TTC549 (cell line): ENCODE results near the gene CIB4.

Experiments
- FAIRE-seq: peaks from 2 replicates; lab custom pipeline; 2012; peaks lifted over from hg19 to GRCh38; lab: Jason Lieb, UNC

Gene CIB4

DNA sequence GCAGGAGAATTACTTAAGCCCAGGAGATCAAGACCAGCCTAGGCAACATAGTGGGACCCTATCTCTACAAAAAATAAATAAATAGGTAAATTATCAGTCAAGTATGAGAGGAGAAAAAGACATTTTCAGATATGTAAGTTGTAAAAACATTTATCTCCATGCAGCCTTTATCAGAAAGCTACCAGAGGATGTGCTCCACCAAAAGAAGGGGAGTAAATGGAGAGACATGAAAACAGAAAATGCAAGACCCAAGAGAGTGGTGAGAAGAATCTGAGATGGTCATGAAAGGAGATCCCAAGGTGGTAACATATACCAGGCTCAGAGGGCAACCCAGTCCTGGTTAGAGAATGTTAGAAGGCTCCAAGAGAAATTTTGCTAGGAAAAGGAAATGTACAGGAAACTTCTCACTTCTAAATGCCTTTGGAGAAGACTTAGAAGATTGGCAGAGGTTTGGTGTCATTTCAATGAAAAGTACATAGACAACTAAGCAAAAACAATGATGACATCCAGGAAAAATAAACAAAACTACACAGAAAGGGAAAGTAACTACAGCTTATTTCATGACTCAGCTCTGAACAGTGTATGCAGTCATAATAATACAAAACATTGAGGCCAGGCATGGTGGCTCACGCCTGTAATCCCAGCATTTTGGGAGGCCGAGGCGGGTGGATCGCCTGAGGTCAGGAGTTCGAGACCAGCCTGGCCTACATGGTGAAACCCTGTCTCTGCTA, 19.5 kb downstream of the CIB4 start:
- no peak for FAIRE-seq

DNA sequence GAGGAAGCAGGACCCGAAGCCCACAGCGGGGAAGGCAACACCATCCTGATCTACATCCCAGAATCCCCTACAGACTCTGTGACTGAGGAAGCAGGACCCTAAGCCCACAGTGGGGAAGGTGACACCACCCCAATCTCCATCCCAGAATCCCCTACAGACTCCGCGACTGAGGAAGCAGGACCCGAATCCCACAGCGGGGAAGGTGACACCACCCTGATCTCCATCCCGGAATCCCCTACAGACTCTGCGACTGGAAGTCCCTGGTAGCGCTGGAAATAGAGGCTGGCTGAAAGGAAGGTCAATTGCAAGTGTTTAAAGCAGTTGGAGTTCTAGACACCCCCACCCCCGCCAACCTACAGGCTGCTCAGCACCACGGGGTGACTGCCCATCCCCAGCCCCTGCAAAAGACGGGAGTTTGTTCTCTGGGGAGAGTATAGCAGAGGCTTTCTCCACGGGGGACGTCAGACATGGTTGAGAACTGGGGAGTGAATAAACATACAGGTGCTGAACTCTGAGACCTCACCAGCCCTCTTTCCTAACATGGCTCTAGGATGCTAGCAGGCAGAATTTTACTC, 21.0 kb downstream of the CIB4 start:
- no peak for FAIRE-seq

DNA sequence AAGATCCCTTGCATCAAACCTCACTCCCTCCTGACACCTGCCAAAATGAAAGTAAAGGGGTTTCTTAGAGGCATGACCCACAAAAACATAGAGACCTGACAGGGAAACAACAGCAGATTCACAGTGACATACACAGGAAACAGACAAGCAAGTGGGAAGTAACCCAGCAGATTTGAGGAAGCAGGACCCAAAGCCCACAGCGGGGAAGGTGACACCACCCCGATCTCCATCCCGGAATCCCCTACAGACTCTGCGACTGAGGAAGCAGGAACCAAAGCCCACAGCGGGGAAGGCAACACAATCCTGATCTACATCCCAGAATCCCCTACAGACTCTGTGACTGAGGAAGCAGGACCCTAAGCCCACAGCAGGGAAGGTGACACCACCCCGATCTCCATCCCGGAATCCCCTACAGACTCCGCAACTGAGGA, 21.6 kb downstream of the CIB4 start:
- FAIRE-seq, result no peak

DNA sequence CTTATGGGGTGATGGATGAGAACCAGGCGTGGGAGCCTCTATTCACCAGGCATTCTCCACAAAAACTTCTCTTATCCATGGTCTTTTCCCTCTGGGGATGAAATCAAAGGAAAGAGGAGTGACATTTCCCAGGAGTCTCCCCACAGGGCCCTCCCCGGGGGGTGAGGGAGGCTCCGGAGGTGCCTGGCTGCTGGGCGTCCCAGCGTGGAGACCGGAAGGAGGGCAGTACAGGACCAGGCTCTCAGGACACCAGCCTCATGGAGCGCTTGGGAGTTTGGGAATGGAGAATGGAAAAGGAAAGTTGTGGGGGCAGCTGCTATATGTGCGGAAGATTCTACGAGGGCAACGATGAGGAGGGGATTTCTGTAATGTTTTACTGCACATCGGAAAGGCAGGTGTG, 22.1 kb downstream of the CIB4 start:
- FAIRE-seq, result no peak

DNA sequence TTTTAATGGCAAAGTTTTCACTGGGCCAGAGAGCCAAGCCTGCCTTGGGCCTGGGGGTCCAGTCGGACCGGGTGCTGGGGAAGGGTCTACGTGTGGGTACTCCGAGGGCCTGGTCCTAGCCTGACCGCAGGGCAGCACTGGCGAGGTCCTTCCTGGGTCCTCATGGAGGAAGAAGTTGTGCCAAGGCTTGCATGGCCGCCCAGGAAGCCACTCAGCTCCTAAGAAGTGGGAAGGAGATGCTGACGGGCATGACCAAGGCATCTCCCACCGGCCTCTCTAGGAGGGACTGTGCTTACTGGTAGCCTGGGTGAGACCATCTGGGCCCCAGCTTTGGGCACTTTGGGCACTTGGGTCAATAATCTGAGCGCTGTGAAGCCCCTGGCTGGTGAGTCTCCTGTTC, 22.6 kb downstream of the CIB4 start:
- no peak for FAIRE-seq

DNA sequence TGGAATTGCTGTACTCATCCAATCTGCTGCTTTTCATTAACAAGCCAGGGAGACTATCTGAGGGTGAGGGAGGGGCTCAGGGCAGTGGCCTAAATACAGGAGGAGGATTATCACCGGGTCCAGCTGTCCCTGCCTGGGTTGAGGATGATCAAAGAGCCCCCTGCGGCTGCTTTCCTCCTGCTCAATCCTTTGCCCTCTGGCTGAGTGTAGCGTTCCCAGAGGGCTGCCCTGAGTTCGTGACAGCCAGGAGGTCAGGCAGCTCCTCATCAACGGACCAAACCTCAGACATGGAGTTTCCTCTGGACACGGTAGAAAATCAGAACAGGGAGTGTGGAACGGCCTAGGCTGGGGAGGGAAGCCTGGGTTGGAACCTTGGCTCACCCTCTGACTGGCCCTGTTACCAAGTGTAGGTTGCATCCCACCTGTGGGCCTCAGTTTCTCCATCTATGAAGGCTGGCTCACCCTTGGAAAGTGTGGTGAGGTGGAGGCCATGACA, 23.5 kb downstream of the CIB4 start:
- no peak for FAIRE-seq

DNA sequence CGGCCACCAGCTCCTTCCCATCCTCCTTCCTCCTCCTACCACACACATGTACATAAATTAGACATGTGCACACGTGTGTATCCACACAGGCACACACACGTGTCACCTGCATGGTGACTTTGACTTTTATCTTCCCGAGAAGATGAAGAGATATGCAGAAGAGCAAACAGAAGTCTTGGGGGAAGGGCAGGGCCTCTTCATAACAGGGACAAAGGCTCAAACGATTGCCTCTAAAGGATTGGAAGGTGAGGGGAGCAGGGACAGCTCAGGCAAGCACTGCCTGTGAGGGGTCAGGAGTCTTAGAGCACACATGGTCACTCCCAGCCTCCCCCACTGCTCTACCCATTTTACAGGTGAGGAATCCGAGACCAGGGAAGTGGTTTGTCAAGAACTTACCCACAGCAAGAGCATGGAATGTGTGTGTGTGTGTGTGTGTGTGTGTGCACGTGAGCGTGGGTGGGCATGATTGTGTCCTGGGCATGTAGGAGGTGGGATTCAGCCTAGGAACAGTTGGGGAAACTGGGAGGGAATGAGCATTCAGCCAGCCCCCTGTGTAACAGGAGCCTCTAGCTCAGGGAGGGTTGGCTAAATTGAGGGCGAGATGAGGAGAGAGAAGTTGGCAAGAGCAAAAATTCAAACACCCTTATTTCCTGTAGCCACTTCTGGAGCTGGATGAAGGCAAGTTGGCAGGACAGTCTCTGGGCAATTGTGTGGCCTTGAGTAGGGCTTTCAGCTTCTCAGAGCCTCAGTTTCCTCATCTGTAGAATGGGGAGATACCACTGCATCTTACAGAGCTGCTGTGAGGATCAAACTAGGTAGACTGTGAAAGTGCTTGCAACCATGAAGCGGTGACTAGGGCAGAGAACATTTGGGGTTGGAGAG, 24.2 kb downstream of the CIB4 start:
- no peak for FAIRE-seq

DNA sequence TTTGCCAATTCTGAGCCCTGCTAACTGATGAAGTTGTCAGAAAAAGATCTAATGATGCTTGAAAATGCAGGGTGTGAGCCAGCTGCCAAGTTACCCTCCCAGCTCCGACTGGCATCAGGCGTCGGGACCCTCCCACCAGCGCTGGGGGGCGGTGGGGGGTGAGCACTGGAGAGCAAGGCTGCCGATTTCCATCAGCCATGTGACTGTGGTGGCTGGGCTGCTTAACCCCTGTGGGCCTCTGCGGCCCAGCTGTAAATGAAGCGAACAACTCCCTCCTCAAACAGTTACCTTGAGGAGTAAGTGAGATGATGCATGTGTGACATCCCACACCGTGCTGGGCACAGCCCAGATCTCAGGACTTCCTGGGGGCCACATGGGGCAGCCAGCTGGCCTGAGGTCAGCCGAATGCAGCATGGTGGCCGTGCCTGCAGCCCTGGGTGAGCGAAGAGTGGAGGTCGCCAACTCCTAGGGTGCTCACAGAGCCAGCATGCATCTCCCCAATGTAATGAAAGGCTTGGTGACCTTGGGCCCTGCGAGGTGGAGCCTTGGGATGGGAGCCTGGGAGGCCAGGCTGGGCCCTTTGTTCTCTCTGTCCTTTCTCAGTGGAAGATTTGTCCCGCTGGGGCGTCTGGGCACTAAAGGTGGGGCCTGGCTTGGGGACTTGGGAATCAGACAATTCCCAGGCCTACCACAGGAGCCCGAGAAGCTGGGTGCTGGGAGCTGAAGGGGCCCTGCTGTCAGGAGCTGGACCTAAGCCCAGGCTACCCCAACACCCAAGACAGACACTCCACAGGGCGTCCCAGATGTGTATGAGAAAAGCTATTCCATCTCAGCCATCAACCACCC, 25.1 kb downstream of the CIB4 start:
- FAIRE-seq, result no peak

DNA sequence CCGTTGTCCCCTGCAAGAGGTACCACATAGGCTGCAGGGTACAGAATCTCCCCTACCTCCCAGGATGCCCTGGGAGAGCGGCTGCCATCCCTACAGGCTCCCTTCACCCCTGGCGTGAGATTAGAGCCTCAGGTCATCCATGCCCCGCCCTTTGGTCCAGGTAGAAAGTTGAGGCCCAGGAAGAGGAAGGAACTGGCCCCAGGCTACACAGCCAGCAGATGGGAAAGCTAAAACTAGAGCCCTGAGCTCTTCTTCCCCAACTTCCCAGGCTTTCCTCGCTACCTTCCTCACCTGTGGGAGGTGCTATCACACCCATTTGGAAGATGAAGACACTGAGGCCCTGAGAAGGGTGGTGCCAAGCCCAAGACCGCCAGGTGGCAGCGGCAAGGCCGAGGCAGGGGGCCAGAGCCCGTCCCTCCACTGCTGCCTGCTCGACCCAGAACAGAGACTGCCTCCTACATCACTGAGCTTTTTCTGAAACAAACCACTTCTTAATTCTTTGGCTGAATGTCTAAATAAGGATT, 25.8 kb downstream of the CIB4 start:
- no peak for FAIRE-seq

DNA sequence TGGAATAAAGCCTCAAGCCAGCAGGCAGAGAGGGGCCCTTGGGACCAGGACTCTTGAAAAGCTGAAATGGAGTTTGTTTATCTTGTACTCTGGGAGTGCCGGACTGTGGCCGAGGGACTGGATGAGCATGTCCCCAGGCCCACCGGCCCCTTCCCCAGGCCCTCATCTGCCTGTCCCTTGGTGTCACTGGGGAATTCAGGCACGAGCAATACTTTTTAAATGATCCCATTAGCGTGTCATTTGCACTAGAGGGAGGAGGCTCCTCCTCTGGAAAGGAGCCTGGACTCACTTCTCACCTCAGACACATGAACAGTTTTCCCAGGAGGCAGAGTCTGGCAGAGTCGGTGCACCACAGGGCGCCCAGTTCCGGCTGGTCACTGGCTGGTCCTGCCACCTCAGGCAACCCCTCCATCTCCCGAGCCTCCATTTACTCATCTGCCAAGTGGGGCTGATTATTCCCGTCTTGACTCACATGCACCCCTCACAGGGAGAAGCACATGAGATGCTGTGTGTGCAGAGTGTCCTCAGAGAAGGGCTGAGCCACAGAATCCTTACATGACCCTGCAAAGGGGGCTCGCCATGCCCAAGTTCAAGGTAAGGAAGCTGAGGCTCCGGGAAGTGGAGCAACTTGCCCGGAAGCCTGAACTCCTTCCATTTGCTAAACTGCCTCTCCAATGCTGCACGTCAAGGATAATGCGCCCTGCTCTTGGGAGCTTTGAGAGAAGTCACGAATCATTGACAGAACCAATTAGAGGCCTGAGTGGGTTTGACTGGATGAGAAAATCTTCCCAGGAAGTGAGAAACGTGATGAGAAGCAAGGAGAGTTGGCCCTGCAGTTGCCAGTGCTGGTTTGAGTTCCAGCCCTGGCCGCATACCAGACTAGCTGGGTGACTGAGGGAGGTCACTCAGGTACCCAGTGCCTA, 26.7 kb downstream of the CIB4 start:
- FAIRE-seq, result no peak

DNA sequence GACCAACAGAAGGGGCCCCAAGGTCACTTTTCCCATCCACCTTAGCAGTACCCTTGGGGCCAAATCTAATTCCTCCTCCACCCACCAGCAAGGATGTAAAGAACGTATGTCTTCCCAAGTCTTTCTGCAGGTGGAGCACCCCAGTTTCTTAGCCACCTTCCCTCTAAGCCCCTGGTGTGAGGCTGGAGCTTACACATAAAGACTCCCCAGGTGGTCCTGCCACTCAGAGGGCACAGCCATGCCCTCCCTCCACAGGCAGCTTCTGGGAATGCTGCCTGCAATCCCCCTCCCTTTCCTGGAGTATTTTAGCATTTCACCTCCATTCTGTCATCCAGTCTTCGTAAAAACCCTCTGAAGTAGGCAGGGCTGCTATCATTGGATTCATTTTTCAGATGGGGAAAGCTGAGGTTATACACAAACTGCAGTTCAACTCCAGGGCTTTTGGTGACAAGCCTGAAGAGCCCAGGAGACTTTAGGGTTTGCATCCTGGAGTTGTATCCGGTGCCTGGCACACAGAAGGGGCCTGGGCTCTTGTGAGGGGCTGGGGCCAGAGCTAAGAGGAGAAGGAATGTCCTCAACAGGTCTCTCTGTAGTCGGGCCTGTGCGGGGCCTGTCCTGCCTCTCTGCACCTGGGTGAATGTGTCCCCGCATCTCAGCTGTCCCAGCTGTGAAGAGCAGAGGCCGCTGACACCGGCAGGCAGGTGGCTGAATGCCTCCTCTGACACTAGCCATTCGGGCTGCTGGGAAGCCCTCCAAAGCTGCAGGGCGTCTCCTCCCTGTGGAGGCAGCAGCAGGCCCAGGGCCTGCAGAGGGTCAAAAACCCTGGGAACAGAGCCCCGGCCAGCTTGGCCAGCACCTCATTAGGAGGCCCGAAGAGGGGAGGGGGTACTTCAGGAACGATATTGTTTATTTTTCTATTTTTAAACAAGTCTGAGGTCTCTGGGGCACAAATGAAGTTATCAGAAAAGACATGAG, 27.6 kb downstream of the CIB4 start:
- FAIRE-seq, result no peak

DNA sequence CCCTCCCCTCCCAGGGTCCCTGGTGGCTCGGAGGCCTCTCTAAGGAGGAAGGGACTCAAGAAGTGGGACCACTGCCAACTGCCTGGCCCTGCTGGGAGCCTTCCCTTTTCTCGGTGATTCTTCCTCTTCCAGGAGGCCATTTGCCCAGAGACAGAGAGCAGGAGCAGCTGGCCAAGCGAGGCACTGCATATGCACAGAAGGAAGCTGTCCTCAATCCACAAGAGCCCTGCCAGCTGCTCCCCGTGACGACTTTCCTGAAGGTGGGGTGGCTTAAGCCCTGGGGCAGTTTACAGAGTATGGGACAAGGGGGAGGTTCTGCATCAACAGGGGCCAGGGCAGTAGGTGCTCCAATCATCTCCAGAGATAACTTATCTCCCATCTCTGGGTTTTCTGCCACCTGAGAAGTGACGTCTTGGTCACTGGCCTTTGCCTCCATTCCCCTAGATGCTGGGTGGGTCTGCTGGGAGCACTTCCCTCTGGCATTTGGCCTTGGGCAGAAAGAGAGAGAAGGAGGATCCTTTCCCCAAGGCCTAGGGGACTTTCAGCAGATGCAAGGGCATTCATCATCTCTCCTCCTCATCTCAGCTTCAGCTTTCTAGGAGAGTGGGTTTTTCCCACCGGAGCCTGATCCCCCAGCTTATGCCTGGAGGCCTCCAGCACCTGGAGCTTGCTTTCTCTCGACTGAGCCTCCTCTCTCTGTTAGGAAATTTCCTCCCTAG, 28.5 kb downstream of the CIB4 start:
- FAIRE-seq, result no peak

DNA sequence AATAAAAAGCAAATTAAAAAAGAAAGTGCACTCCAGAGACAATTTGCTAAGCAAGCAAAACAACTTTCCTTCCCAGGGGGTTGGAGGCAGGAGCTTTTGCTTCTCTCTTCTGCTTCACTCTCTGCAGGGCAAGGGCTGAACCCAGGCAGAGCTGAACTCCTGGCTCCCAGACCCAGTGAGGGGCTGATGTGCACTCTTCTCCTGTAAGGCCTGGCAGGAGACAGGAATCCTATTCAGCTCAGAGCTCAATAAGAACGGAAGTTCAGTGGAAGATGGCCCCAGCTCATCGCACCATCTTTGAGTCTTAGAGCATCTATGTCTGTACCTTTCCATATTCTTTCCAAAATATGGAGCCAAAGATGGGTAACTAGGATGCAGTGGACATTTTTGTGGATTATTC, 29.1 kb downstream of the CIB4 start:
- no peak for FAIRE-seq

DNA sequence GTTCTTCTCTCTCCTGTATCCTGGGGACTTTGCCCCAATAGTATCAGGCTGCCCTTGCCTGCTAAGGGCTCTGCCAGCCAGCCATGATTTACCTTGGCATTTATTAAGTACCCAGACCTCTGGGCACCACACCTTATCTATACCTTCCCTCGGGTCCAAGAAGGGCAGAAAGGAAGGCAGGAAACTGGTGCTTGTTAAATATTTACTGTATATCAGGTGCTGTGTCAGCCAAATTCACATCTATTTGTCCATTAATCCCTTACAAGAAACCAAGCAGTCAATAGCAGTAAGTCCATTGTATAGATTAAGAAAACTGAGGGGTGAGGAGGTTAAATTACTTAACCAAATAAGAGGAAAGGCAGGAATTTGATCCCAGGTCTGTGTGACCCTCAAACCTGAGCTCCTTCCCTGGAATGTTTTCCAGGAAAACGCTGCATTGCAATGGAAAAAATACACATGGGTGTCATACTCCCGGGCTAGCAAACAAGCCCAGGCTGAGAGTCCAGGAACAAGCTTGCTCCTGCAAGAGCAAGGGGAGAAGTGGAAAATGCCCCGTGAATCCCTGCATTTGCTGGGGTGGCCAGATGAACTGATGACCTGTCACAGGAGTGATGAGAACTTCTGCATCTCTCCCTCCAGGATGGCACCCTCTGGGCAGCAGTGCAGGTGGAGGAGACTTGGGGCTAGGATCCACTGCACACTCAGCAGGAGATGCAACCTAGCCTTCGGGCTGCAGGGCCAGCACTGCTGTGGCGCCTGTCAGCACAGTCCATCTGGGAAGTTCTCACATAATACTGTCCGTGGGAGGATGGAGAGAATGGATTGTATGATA, 30.4 kb downstream of the CIB4 start:
- FAIRE-seq, result no peak

DNA sequence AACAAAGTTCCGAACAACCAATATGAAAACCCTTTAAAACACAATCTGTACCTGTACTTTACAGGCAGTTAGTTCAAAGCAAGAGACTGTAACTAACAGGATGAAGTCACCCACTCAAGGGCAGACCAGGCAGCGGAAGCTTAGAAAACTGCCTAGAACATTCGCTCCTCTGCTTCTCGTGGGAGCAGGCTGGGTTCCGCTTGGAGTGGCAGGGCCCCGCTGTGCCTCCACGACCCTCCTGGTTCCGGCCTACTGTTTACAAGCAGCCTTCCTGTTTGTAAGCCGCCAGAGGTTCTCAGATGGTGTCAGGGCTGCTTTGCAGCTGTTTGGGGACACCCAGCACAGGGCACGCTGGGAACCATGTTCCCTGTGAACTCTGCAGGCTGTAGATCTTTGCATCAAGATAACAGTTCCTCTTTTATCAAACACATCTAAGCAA, 31.3 kb downstream of the CIB4 start:
- no peak for FAIRE-seq

DNA sequence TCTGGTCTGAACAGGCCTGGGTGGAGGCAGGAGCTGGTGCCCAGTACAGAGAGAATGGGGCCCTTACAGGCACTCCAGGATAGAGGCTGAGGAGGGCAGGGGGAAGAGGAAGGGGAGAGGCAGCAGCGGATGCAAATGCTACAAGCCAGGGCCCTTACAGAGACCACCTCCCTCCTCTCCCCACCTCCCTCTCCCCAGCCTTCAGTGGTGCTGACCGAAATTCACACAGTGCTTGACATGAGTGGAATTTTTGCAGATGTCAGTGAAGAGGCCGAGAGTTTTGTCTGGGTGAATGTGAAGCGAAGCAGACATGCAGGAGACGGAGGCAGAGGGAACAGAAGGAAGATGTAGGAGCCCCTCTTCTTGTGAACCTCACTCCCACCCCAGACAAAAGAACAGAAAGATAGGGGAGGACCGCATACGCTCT, 31.9 kb downstream of the CIB4 start:
- no peak for FAIRE-seq

DNA sequence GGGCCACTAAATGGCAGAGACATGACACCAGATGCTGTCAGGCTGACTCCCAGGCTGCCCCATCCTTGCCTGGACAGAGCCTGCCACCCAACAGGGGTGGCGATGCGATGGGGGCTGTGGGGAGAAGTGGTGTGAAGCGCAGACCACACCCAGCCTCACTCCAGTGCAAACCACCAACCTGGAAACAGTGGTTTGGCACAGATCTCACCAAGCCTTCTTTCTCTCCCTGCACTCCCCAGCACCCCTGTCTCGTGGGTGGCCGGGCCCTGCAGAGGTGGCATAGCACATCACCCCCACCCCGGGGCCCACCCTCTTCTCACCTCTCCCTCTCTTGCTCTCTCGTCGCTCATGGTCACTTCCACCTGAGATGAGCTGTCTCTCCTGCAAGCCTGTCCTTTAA, 32.6 kb downstream of the CIB4 start:
- FAIRE-seq, result no peak

DNA sequence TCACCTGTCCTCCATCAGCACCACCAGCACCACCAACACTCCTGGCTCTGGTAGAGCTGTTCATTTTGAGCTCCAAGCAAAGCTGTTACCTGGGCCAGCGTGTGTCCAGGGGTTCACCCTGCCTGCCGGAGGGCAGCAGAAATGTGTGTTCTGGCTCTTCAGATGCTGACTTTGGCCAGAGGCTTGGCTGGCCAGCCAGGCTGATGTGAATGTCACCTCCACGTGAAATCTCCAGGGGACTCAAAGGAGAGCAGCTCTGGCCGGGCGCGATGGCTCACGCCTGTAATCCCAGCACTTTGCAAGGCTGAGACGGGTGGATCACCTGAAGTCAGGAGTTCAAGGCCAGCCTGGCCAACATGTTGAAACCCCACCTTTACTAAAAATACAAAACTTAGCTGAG, 33.5 kb downstream of the CIB4 start:
- no peak for FAIRE-seq
